Effector memory CD8-positive, alpha-beta T cell (primary cell): Measurements from ENCODE around the gene GLYATL2.

ENCODE experiments used
- ATAC-seq: fragments of 150-1000 bp; cut with Tn5 transposase; replicated peaks from 2 replicates; pipeline ENCODE4 v1.10.0; 2021; ENCODE audit warnings: mild to moderate bottlenecking, moderate library complexity
- DNase-seq, 3 experiments: peaks; one replicate each; pipeline ENCODE4 v3.0.0; 2021
- H3K27ac Mint-ChIP-seq, 2 donors: one replicate each; pipeline ENCODE4 v1.8.0; 2022; ENCODE audit warnings: mild to moderate bottlenecking in 2 of 2, mixed read lengths in 2 of 2, moderate library complexity in 2 of 2
- H3K27me3 Mint-ChIP-seq, 2 donors: one replicate each; pipeline ENCODE4 v1.8.0; 2022; ENCODE audit warnings: mixed read lengths in 2 of 2
- H3K36me3 Mint-ChIP-seq: one replicate; pipeline ENCODE4 v1.8.0; 2022; ENCODE audit warnings: mild to moderate bottlenecking, moderate library complexity, mixed read lengths; ENCODE audit not compliant: insufficient read depth
- H3K4me1 Mint-ChIP-seq, 2 donors: one replicate each; pipeline ENCODE4 v1.8.0; 2022; ENCODE audit warnings: low read depth in 2 of 2, mixed read lengths in 2 of 2
- H3K4me3 Mint-ChIP-seq, 2 donors: one replicate each; pipeline ENCODE4 v1.8.0; 2022; ENCODE audit warnings: mild to moderate bottlenecking in 2 of 2, mixed read lengths in 2 of 2, moderate library complexity in 2 of 2
- H3K9me3 Mint-ChIP-seq, 2 donors: one replicate each; pipeline ENCODE4 v1.8.0; 2022; ENCODE audit warnings: mixed read lengths in 2 of 2

The GLYATL2 gene

DNA sequence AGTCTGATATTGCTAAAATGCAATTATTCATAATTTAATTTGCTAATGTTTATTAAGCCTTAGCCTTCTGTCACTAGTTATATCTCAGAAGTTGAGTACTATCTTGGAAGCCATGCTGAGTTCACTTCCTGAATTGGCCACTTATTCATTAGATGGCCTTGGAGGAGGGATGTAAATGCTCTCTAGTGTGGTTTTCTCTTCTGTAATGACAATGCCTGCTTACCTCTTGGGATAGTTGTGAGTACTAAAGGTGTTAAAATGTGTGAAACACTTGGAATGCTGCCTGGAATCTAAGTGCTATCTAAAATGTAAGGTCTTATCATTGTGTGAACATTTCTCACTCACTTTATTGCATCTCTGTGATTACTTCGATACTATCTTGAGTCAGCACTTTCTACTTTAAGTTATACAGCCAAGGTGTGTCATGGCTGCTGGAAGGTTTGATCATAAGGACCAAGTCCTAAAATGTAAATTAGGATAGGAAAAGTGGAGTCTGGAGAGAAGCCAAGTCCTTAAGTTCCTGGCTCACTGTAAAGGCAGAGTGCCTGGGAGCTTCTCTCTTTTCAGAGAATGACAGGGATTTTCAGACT lies 12.4 kb downstream of the GLYATL2 start:
- H3K9me3 Mint-ChIP-seq: no peaks in the 10 kb centered on the region
- ATAC-seq (no peak), DNase-seq (no peak)
- no peak overlapping the region for H3K4me3 Mint-ChIP-seq
- no peaks in the 10 kb centered on the region for H3K4me1 Mint-ChIP-seq
- peaks cover 9 to 10% of the 10 kb centered on the region in 2 donors for H3K27me3 Mint-ChIP-seq
- H3K36me3 Mint-ChIP-seq: no peaks in the 10 kb centered on the region
- H3K27ac Mint-ChIP-seq: no peak overlapping the region

DNA sequence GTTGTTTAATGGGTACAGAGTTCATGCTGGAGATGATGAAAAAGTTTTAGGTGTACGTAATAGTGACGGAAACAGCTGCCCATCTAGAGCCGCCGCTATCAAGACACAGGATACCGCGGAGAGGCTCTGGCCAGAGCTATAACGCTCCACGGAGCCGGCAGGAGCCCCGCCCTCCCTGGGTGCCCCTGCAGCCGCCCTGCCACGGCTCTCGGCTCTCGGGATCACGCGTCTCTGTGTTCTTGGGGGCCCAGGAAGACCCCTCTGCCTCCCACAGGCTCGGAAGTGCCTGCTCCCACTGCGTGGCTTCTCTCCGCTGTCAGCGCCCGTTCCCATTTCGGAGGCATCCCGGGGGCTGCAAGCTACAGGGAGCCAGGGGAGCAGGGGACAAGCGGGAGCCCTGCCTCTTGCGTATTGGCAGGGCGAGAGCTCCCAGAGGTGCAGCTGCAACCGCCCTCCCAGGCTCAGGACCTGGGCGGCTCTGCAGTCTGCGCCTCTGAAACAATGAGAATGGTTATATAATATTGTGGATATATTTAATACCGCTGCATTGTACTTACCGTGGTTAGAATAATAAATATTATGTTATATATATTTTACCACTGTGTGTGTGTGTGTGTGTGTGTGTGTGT lies 13.7 kb downstream of the GLYATL2 start:
- Mint-ChIP-seq H3K27me3 (peaks cover 5 to 9% of the 10 kb centered on the region in 2 donors), H3K9me3 (no peaks in the 10 kb centered on the region), H3K4me3 (no peak overlapping the region), H3K27ac (no peak overlapping the region), H3K36me3 (no peaks in the 10 kb centered on the region), H3K4me1 (no peaks in the 10 kb centered on the region)
- ATAC-seq (no peak), DNase-seq (no peak)

DNA sequence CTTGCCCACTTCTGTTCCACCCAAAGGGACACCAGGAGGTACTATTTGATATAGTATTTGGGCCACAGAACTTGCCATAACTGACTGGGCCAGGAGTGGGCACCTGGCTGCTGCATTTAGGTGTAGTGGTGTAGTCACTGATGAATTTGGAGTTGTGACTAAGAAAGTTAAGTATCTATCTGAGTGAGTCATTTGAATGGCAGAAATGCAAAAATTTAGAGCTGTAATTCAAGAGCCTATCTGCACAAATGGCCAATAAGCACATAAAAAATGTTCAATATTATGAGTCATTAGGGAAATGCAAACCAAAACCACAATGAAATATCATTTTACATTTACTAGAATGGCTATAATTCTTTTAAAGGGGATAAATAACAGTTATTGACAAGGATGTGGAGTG lies 14.7 kb downstream of the GLYATL2 start:
- Mint-ChIP-seq H3K27me3 (peaks cover 4 to 9% of the 10 kb centered on the region in 2 donors), H3K4me3 (no peak overlapping the region), H3K4me1 (no peaks in the 10 kb centered on the region), H3K27ac (no peak overlapping the region), H3K36me3 (no peaks in the 10 kb centered on the region), H3K9me3 (no peaks in the 10 kb centered on the region)
- no peak for ATAC-seq
- DNase-seq: no peak

DNA sequence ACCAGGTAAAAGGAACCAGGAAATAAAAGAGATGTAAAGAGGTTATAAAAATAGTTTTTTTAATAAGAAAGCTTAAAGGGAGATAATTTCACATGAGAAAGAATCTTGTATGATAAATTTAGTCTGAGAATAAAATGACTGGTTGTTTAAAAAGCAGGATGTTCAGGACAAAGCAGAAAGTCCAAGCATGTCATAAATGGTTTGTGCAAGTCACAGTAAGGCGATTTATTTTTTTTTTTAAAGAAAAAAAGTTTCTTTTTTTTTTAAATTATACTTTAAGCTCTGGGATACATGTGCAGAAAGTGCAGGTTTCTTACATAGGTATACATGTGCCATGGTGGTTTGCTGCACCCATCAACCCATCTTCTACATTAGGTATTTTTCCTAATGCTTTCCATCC lies 30.8 kb downstream of the GLYATL2 start:
- Mint-ChIP-seq H3K27ac (no peak overlapping the region), H3K4me3 (no peak overlapping the region), H3K36me3 (no peaks in the 10 kb centered on the region), H3K27me3 (peaks cover 12% of the 10 kb centered on the region in 2 donors), H3K9me3 (peaks cover 0 to 3% of the 10 kb centered on the region in 2 donors), H3K4me1 (no peaks in the 10 kb centered on the region)
- no peak for DNase-seq
- no peak for ATAC-seq

DNA sequence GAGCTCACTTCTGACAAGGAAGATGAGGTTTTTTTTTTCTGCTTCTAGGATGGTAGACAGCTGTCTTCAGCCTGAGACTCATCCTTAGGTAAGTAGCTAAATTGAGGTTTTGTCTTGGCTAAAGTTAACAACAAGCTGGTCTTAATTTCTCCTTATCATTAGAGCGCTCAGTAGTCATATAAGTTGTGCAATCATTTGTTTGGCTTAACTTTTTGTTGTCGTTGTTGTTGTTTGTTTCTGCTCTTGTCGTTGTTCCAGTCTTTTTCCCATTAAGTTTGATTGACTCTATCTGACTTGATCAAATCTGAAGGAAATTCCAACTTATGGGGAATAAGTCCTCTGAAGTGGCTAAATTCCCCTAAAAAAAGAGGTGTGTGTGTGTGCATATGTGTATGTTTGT lies 33.0 kb downstream of the GLYATL2 start:
- no peak overlapping the region for H3K4me3 Mint-ChIP-seq
- peaks cover 7 to 28% of the 10 kb centered on the region in 2 donors for H3K27me3 Mint-ChIP-seq
- ATAC-seq (no peak), DNase-seq (no peak)
- no peaks in the 10 kb centered on the region for H3K9me3 Mint-ChIP-seq
- no peak overlapping the region for H3K27ac Mint-ChIP-seq
- no peaks in the 10 kb centered on the region for H3K36me3 Mint-ChIP-seq
- no peaks in the 10 kb centered on the region for H3K4me1 Mint-ChIP-seq

DNA sequence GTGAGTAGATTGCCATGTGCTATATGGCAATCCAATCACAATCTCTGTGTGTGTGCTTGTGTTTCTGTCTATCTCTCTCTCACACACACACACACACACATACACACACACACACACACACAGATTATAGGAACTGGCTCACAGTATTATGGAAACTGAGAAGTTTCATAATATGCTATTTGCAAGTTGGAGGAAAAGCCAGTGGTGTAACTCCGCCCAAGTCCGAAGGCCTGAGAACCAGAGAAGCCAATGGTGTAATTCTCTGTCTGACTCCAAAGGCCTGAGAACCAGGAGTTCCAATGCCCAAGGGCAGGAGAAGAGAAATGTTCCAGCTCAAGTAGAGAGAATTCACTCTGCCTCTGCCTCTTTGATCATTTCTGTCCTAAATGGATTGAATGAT lies 37.2 kb downstream of the GLYATL2 start:
- H3K27ac Mint-ChIP-seq: no peak overlapping the region
- no peak for DNase-seq

DNA sequence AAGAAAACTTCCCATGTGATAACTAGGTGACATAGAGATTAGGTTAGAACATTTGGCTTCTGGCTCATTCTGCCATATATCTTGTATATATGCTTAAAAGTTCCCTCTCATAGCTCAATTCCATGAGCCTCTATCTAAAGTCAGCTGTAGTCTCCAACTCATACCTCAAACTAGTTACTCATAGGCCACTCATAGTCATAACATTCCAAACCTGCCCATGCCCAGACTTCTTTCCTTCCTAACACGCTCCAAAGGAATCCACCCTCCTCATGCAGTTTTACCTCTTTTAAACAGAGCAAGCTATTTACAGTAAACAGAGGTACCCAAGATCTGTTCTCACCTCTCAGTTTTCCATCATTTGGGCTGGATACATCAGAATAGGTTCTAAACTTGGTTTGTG lies 39.4 kb downstream of the GLYATL2 start:
- Mint-ChIP-seq H3K36me3 (no peaks in the 10 kb centered on the region), H3K4me1 (no peaks in the 10 kb centered on the region), H3K27ac (no peak overlapping the region), H3K4me3 (no peak overlapping the region), H3K27me3 (peaks cover 7 to 21% of the 10 kb centered on the region in 2 donors), H3K9me3 (no peaks in the 10 kb centered on the region)
- DNase-seq: no peak
- no peak for ATAC-seq

More for the DNA sequence above, 37.2 kb downstream of the GLYATL2 start:
- H3K9me3 Mint-ChIP-seq: no peaks in the 10 kb centered on the region
- ATAC-seq: no peak
- no peaks in the 10 kb centered on the region for H3K4me1 Mint-ChIP-seq
- H3K4me3 Mint-ChIP-seq: no peak overlapping the region
- H3K36me3 Mint-ChIP-seq: no peaks in the 10 kb centered on the region
- peaks cover 7 to 28% of the 10 kb centered on the region in 2 donors for H3K27me3 Mint-ChIP-seq

DNA sequence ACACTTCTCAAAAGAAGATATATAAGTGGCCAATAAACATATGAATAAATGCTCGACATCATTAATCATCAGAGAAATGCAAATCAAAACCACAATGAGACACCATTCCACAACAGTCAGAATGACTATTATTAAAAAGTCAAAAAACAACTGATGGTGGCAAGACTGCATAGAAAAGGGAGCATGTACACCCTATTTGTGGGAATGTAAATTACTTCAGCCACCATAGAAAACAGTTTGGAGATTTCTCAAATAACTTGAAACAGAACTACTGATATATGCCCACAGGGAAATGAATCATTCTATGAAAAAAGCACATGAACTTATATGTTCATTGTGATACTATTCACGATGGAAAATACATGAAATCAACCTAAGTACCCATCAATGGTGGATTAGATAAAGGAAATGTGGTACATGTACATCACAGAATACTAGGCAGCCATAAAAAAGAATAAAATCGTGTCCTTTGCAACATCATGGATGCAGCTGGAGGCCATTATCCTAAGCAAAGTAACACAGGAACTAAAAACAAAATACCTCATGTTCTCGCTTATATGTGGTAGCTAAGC lies 42.4 kb downstream of the GLYATL2 start:
- no peak overlapping the region for H3K4me3 Mint-ChIP-seq
- DNase-seq (no peak), ATAC-seq (no peak)
- no peaks in the 10 kb centered on the region for H3K36me3 Mint-ChIP-seq
- H3K27me3 Mint-ChIP-seq: peaks cover 12 to 25% of the 10 kb centered on the region in 2 donors
- H3K9me3 Mint-ChIP-seq: no peaks in the 10 kb centered on the region
- no peak overlapping the region for H3K27ac Mint-ChIP-seq
- no peaks in the 10 kb centered on the region for H3K4me1 Mint-ChIP-seq

DNA sequence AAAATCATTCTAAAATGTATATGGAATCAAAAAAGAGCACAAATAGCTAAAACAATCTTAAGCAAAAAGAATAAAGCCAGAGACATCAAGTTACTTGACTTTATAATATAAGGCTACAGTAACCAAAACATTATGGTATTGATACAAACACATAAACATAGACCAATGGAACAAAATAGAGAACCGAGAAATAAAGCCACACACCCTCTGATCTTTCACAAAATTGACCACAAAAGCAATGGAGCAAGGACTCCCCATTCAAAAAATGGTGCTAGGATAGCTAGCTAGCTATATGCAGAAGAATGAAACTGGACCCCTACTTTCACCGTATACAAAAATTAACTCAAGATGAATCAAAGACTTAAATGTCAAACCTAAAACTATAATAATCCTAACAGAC lies 43.2 kb downstream of the GLYATL2 start:
- H3K4me3 Mint-ChIP-seq: no peak overlapping the region

DNA sequence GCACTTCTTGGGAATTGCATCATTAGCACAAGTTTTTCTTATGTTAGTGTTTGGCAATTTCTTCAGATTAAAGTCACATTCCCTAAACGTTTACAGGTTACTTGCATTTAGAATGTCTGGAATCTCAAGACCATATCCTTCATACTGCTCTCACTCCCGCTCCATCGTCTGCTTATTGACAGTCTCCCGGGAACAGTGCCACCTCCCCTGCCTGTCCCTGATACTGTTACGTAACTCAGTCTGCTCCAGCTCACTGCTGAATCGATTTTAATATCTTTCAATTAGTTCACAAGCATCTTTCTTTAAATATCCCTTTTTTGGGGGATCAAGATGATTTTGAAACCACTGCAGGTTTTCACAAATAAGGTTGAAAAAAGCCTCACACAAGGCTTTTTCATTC lies 48.2 kb downstream of the GLYATL2 start:
- peaks cover 20 to 33% of the 10 kb centered on the region in 2 donors for H3K27me3 Mint-ChIP-seq
- H3K4me3 Mint-ChIP-seq: no peak overlapping the region
- no peak for ATAC-seq

More for the DNA sequence above, 43.2 kb downstream of the GLYATL2 start:
- H3K36me3 Mint-ChIP-seq: peaks cover 2% of the 10 kb centered on the region
- no peak overlapping the region for H3K27ac Mint-ChIP-seq
- DNase-seq (no peak), ATAC-seq (no peak)
- no peaks in the 10 kb centered on the region for H3K4me1 Mint-ChIP-seq
- H3K27me3 Mint-ChIP-seq: peaks cover 18 to 27% of the 10 kb centered on the region in 2 donors
- no peaks in the 10 kb centered on the region for H3K9me3 Mint-ChIP-seq

DNA sequence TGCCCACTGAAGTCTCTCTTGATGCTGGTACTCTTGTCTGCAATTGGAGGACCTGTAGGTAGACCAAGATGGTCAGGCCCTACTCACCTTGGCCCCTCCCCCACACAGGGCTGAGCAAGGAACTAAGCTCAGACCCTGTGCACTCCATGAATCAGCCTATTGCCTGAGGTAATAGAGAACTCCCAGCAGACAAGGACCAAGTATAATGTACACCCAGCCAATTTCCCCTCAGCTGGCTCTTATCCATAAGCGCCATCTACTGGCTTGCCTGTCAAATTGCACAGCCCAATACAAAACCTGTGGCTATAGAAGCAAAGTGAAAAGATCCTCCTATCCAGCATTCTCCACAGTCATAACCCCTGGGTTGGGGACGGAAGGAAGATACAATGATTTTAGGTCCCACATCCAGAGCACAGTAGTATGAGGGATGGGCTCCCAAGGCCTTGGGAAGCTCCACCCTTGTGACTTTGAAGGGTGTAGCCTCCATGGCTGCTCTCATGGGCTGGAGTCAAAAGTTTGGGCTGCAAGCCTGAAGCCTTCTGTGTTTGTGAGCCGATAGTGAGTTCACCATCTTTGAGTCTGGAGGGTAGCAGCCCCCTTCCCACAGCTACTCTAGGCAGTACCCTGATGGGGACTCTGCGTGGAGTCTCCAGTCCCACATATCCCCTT lies 56.0 kb downstream of the GLYATL2 start:
- DNase-seq (peak in 2 of 3 experiments; percentile 3 to 4), ATAC-seq (peak; percentile 41)
- H3K27me3 Mint-ChIP-seq: peaks cover 9 to 12% of the 10 kb centered on the region in 2 donors
- H3K4me1 Mint-ChIP-seq: no peaks in the 10 kb centered on the region
- no peak overlapping the region for H3K27ac Mint-ChIP-seq
- no peaks in the 10 kb centered on the region for H3K36me3 Mint-ChIP-seq
- H3K4me3 Mint-ChIP-seq: no peak overlapping the region
- H3K9me3 Mint-ChIP-seq: no peaks in the 10 kb centered on the region

More for the DNA sequence above, 48.2 kb downstream of the GLYATL2 start:
- DNase-seq: no peak
- Mint-ChIP-seq H3K9me3 (no peaks in the 10 kb centered on the region), H3K27ac (no peak overlapping the region), H3K4me1 (no peaks in the 10 kb centered on the region), H3K36me3 (peaks cover 4% of the 10 kb centered on the region)

DNA sequence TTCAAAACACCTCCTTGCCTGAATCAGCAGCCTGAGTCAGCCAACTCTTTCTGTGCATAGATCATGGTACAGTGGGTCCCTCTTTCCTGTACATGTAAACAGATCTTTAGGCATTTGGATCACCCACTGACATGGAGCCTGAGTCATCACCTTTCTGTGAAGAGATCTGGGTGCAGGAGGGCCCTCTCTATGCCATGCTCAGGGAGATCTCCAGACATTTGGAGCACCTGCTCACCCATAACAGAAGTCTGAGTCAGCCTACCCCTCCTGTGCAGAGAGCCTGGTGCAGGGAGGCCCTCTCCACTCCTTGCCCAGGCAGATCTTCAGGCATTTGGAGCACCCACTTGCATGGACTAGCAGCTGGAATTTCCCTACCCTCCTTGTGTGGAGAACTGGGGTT lies 56.6 kb downstream of the GLYATL2 start:
- DNase-seq: no peak
- H3K4me3 Mint-ChIP-seq: no peak overlapping the region
- no peak overlapping the region for H3K27ac Mint-ChIP-seq
- H3K9me3 Mint-ChIP-seq: no peaks in the 10 kb centered on the region
- no peaks in the 10 kb centered on the region for H3K36me3 Mint-ChIP-seq
- peaks cover 9 to 12% of the 10 kb centered on the region in 2 donors for H3K27me3 Mint-ChIP-seq
- H3K4me1 Mint-ChIP-seq: no peaks in the 10 kb centered on the region
- no peak for ATAC-seq

DNA sequence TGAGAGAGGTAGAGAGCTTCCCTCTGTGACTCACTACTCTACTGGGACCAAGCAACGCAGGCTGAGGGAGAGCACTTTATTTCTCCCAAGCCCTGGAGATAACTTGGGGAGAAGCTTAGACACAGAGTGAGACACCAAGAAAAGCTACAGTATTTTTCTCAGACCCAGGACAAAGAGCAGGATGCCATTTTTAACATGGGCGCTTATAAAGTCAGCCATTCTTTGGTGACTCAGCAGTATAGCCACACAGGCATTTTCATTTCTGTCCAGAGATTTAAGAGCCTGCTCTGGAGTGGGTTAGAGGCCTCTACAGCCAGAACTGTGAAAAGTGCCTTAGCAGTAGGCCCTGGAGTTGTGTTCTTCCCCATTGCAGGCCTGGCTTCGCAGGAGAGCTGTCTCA lies 57.8 kb downstream of the GLYATL2 start:
- peaks cover 9 to 12% of the 10 kb centered on the region in 2 donors for H3K27me3 Mint-ChIP-seq
- no peaks in the 10 kb centered on the region for H3K4me1 Mint-ChIP-seq

DNA sequence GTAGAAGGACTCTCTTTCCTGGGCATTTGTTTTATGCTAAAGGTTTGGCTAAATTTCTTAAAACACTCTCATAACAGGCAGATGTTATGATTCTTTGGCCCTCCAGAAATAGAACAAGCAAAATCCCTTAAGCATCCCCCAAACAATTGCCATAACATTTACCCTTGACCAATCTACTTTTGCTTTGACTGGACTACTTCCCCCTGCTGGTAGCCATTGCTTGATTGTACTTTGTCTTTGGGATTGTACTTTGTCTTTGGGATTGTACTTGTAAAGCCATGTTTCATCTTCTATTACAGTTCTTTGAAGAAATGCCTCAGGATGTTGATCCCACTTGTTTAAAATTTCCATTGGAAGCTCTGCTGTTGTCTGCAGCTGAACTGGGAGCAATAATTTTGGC lies 59.5 kb downstream of the GLYATL2 start:
- DNase-seq: no peak
- no peaks in the 10 kb centered on the region for H3K9me3 Mint-ChIP-seq

More for the DNA sequence above, 57.8 kb downstream of the GLYATL2 start:
- ATAC-seq (no peak), DNase-seq (no peak)
- Mint-ChIP-seq H3K4me3 (no peak overlapping the region), H3K27ac (no peak overlapping the region), H3K36me3 (no peaks in the 10 kb centered on the region), H3K9me3 (no peaks in the 10 kb centered on the region)

More for the DNA sequence above, 59.5 kb downstream of the GLYATL2 start:
- H3K36me3 Mint-ChIP-seq: no peaks in the 10 kb centered on the region
- no peak for ATAC-seq
- no peak overlapping the region for H3K27ac Mint-ChIP-seq
- no peaks in the 10 kb centered on the region for H3K4me1 Mint-ChIP-seq
- H3K4me3 Mint-ChIP-seq: no peak overlapping the region
- H3K27me3 Mint-ChIP-seq: no peaks in the 10 kb centered on the region
